KOPT-K1 (cell line): ENCODE measurements around the gene GBP2.

ENCODE experiments used
- H3K27ac ChIP-seq: fragments of 200-600 bp; sonication (generic); 2 replicates; pipeline ENCODE4 v1.5.1; 2016; ENCODE audit warnings: antibody characterized with exemption, mild to moderate bottlenecking, low read depth, low read length; ENCODE audit not compliant: poor library complexity, severe bottlenecking
- H3K36me3 ChIP-seq: fragments of 200-600 bp; sonication (generic); 2 replicates; pipeline ENCODE4 v1.5.1; 2017; ENCODE audit warnings: antibody characterized with exemption, mild to moderate bottlenecking, low read length, moderate library complexity; ENCODE audit not compliant: insufficient read depth
- H3K9me3 ChIP-seq: fragments of 200-600 bp; sonication (generic); 2 replicates; pipeline ENCODE4 v1.5.1; 2017; ENCODE audit warnings: antibody characterized with exemption, low read length, mild to moderate bottlenecking; ENCODE audit not compliant: insufficient read depth, poor library complexity, severe bottlenecking

Gene GBP2

GRCh38 chr1:89125913-89126580, at the start of gene GBP2:
TSS of gene GBP2 (minus strand) at chr1:89126114. CDS start at chr1:89121966, 4,148 bp downstream.
- no peaks in the 10 kb centered on the region for H3K9me3 ChIP-seq
- H3K27ac ChIP-seq = no peak within 1 kb of the TSS
- no peaks in the 10 kb centered on the region for H3K36me3 ChIP-seq

GRCh38 chr1:89174491-89174890, 48.6 kb upstream of the GBP2 start:
- H3K9me3 ChIP-seq = no peaks in the 10 kb centered on the region
- H3K36me3 ChIP-seq = no peaks in the 10 kb centered on the region

GRCh38 chr1:89172468-89173143, 46.7 kb upstream of the GBP2 start:
- no peaks in the 10 kb centered on the region for H3K36me3 ChIP-seq

More at GRCh38 chr1:89174491-89174890, 48.6 kb upstream of the GBP2 start:
- H3K27ac ChIP-seq = no peak overlapping the region

GRCh38 chr1:89171067-89171438, 45.1 kb upstream of the GBP2 start:
- H3K27ac ChIP-seq = no peak overlapping the region
- H3K36me3 ChIP-seq = no peaks in the 10 kb centered on the region
- no peaks in the 10 kb centered on the region for H3K9me3 ChIP-seq

More at GRCh38 chr1:89172468-89173143, 46.7 kb upstream of the GBP2 start:
- Histone ChIP-seq H3K9me3 (no peaks in the 10 kb centered on the region), H3K27ac (no peak overlapping the region)

GRCh38 chr1:89170170-89171066, 44.5 kb upstream of the GBP2 start:
- no peaks in the 10 kb centered on the region for H3K36me3 ChIP-seq
- H3K27ac ChIP-seq = no peak overlapping the region
- H3K9me3 ChIP-seq = no peaks in the 10 kb centered on the region

- Histone ChIP-seq H3K9me3 (no peaks in the 10 kb centered on the region), H3K27ac (no peak overlapping the region), H3K36me3 (no peaks in the 10 kb centered on the region)
Measured at GRCh38 chr1:89169166-89169565, 43.3 kb upstream of the GBP2 start.

GRCh38 chr1:89167590-89168230, 41.8 kb upstream of the GBP2 start:
- no peak overlapping the region for H3K27ac ChIP-seq

GRCh38 chr1:89166705-89167104, 40.8 kb upstream of the GBP2 start:
- no peaks in the 10 kb centered on the region for H3K36me3 ChIP-seq
- H3K27ac ChIP-seq = no peak overlapping the region
- H3K9me3 ChIP-seq = no peaks in the 10 kb centered on the region

More at GRCh38 chr1:89167590-89168230, 41.8 kb upstream of the GBP2 start:
- no peaks in the 10 kb centered on the region for H3K9me3 ChIP-seq
- no peaks in the 10 kb centered on the region for H3K36me3 ChIP-seq

GRCh38 chr1:89165811-89166210, 39.9 kb upstream of the GBP2 start:
- Histone ChIP-seq H3K36me3 (no peaks in the 10 kb centered on the region), H3K27ac (no peak overlapping the region), H3K9me3 (peaks cover 9% of the 10 kb centered on the region)

GRCh38 chr1:89151047-89151446, 25.1 kb upstream of the GBP2 start:
- no peaks in the 10 kb centered on the region for H3K9me3 ChIP-seq
- no peak overlapping the region for H3K27ac ChIP-seq
- no peaks in the 10 kb centered on the region for H3K36me3 ChIP-seq

- no peaks in the 10 kb centered on the region for H3K36me3 ChIP-seq
- no peaks in the 10 kb centered on the region for H3K9me3 ChIP-seq
- H3K27ac ChIP-seq = no peak overlapping the region
Measured at GRCh38 chr1:89149976-89150375, 24.1 kb upstream of the GBP2 start.

GRCh38 chr1:89149229-89149628, 23.3 kb upstream of the GBP2 start:
- H3K36me3 ChIP-seq = no peaks in the 10 kb centered on the region
- H3K9me3 ChIP-seq = no peaks in the 10 kb centered on the region
- no peak overlapping the region for H3K27ac ChIP-seq

- no peak overlapping the region for H3K27ac ChIP-seq
- H3K9me3 ChIP-seq = no peaks in the 10 kb centered on the region
- H3K36me3 ChIP-seq = no peaks in the 10 kb centered on the region
Measured at GRCh38 chr1:89147678-89148658, 22.1 kb upstream of the GBP2 start.

GRCh38 chr1:89146721-89147120, 20.8 kb upstream of the GBP2 start:
- no peak overlapping the region for H3K27ac ChIP-seq

More at GRCh38 chr1:89146721-89147120, 20.8 kb upstream of the GBP2 start:
- no peaks in the 10 kb centered on the region for H3K9me3 ChIP-seq
- H3K36me3 ChIP-seq = no peaks in the 10 kb centered on the region
